Suprapubic skin (tissue), 4 donors: ENCODE measurements around the gene NEURL4. TPM values are rescaled to one million over a fixed set of nuclear protein-coding genes. Genes with fewer than 3 reads are reported as not detected.
A peak's percentile ranks its signal among the peaks of the same experiment; 100 is the strongest.
"Not testable (repeated sequence)": the region's sequence is repeated elsewhere in the genome, so short reads cannot be mapped to it uniquely, and the experiment has no call there.

Source experiments
- DNase-seq, 2 donors: peaks; one replicate each; pipeline ENCODE4 v3.0.0-alpha.2; 2019; ENCODE audit warnings: low spot score in 2 of 2
- H3K27ac ChIP-seq: fragments of 200-600 bp; sonication (generic); one replicate; pipeline ENCODE4 v1.5.1; 2019
- H3K27me3 ChIP-seq: fragments of 200-600 bp; sonication (generic); one replicate; pipeline ENCODE4 v1.5.1; 2019
- H3K36me3 ChIP-seq: fragments of 200-600 bp; sonication (generic); one replicate; pipeline ENCODE4 v1.5.1; 2019
- H3K4me1 ChIP-seq: fragments of 200-600 bp; sonication (generic); one replicate; pipeline ENCODE4 v1.5.1; 2019
- H3K4me3 ChIP-seq: fragments of 200-600 bp; sonication (generic); one replicate; pipeline ENCODE4 v1.5.1; 2019; ENCODE audit warnings: mild to moderate bottlenecking
- H3K9me3 ChIP-seq: fragments of 200-600 bp; sonication (generic); one replicate; pipeline ENCODE4 v1.5.1; 2019
- EP300 ChIP-seq: sonication (generic); formaldehyde crosslinking; IDR thresholded peaks from one replicate; pipeline ENCODE4 v1.6.1; 2017; ENCODE audit warnings: antibody characterized with exemption
- POLR2A ChIP-seq, 2 donors: fragments of 450-650 bp; IDR thresholded peaks; one replicate each; pipeline ENCODE4 v1.6.1; 2017; ENCODE audit warnings: antibody characterized with exemption in 2 of 2, mild to moderate bottlenecking in 2 of 2, moderate library complexity in 2 of 2
- POLR2AphosphoS5 ChIP-seq, 3 donors: sonication (generic); formaldehyde crosslinking; IDR thresholded peaks; one replicate each; pipeline ENCODE4 v1.6.1; 2017; ENCODE audit warnings: antibody characterized with exemption in 3 of 3
- WGBS: methylation state at CpG from one replicate; pipeline ENCODE4 v1.1.5; 2018; 5-methylcytosine and 5-hydroxymethylcytosine counted together
- total RNA-seq, 4 donors: library from RNA; depleted of rRNA; stranded (reverse); fragments of >200 nt; gene quantifications; one replicate each; pipeline ENCODE4 v1.1.0, GENCODE V29; 2016
- TF ChIP-seq, protein P1 (sequence below), 2 donors: fragments of 200-600 bp in 1 of 2; fragments of 450-650 bp in 1 of 2; sonication (generic) in 1 of 2; IDR thresholded peaks; one replicate each; pipeline ENCODE4 v1.5.1; 2016 to 2019; ENCODE audit warnings: antibody characterized with exemption in 2 of 2, mild to moderate bottlenecking in 1 of 2, moderate library complexity in 1 of 2

Gene NEURL4
- total RNA-seq: 10 to 100 TPM; 11.7 to 51.3 (median 20.6) TPM

DNA sequence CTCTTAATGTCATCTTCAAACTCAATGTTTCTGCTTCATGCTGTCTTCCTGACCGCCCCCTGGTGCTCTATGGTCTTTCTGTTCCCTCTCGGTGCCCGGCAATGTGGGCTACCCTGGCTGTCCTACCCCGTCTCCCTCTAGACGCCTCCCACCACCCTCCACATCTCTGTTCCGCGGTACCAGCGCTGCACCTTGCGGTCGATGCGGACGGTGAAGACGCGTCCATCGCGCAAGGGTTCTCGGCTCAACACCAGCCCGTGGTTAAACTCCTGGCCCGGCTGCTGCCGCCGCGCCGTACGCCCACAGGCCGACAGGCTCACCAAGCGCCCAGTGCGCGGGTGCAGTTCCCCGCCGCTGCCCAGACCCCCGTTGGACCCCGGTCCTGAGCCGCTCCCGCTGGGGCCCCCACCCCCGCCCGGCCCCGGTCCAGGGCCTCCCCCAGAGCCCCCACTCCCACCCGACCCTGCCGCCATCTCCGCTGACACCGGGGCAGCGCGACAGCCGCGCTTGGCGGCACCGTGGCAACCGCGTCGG lies at the start of gene NEURL4:
Gene NEURL4 (minus strand): TSS at position 496 of the 534 bp plus-strand sequence. CDS start 23 bp downstream, at position 473.
- WGBS: under 1% methylated on average over 11 of the region's 50 CpGs
- no peak for TF ChIP-seq EP300
- TF ChIP-seq POLR2A (IDR thresholded peaks at IDR 0.05): no peak
- TF ChIP-seq, protein P1, sequence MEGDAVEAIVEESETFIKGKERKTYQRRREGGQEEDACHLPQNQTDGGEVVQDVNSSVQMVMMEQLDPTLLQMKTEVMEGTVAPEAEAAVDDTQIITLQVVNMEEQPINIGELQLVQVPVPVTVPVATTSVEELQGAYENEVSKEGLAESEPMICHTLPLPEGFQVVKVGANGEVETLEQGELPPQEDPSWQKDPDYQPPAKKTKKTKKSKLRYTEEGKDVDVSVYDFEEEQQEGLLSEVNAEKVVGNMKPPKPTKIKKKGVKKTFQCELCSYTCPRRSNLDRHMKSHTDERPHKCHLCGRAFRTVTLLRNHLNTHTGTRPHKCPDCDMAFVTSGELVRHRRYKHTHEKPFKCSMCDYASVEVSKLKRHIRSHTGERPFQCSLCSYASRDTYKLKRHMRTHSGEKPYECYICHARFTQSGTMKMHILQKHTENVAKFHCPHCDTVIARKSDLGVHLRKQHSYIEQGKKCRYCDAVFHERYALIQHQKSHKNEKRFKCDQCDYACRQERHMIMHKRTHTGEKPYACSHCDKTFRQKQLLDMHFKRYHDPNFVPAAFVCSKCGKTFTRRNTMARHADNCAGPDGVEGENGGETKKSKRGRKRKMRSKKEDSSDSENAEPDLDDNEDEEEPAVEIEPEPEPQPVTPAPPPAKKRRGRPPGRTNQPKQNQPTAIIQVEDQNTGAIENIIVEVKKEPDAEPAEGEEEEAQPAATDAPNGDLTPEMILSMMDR (IDR thresholded peaks at IDR 0.05): no peak
- no peak for TF ChIP-seq POLR2AphosphoS5 (IDR thresholded peaks at IDR 0.05)
- no peaks in the 10 kb centered on the region for H3K9me3 ChIP-seq
- DNase-seq: peak in 1 of 2 donors; percentile 64
- H3K4me3 ChIP-seq: peak within 1 kb of the TSS; percentile 71
- peaks cover 26% of the 10 kb centered on the region for H3K4me1 ChIP-seq
- peaks cover 19% of the 10 kb centered on the region for H3K36me3 ChIP-seq
- H3K27ac ChIP-seq: peak within 1 kb of the TSS; percentile 86
- no peaks in the 10 kb centered on the region for H3K27me3 ChIP-seq

DNA sequence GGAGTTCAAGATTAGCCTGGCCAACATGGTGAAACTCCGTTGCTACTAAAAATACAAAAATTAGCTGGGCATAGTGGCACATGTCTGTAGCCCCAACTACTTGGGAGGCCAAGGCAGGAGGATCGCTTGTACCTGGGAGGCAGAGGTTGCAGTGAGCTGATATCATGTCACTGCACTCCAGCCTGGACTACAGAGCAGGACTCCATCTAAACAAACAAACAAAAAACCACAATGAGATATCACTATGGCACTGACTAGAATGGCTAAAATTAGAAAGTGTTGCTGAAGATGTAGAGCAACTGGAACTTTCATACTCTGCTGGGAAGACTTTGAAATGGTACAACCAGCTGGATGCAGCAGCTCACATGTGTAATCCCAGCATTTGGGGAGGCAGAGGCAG lies 45.2 kb upstream of the NEURL4 start:
- H3K27ac ChIP-seq: no peak overlapping the region
- TF ChIP-seq POLR2AphosphoS5 (IDR thresholded peaks at IDR 0.05) (no peak), POLR2A (IDR thresholded peaks at IDR 0.05) (no peak), EP300 (no peak)
- TF ChIP-seq, protein P1 (IDR thresholded peaks at IDR 0.05): no peak
- no peaks in the 10 kb centered on the region for H3K27me3 ChIP-seq
- DNase-seq: no peak
- no peaks in the 10 kb centered on the region for H3K9me3 ChIP-seq
- no peaks in the 10 kb centered on the region for H3K36me3 ChIP-seq
- no peak overlapping the region for H3K4me3 ChIP-seq
- WGBS: 86% methylated on average over 2 of the region's 2 CpGs
- no peaks in the 10 kb centered on the region for H3K4me1 ChIP-seq

DNA sequence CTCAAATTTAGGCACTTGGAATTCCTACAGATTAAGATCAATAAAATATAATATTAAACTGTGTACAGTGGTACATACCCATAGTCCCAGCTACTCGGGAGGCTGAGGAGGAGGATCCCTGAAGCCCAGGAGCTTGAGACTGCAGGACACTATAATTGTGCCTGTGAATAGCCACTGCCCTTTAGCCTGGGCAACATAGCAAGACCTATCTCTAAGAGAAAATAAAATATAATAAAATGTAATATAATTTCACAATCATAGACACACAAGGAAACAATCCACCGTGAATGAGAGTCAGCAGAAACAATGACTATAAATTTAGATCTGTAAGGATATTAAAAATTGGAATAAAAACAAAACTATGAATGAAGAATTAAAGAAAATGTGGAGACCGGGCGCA lies 41.7 kb upstream of the NEURL4 start:
- H3K27me3 ChIP-seq: no peaks in the 10 kb centered on the region
- WGBS: 83% methylated on average over 4 of the region's 4 CpGs
- no peak for TF ChIP-seq POLR2A (IDR thresholded peaks at IDR 0.05)
- TF ChIP-seq POLR2AphosphoS5 (IDR thresholded peaks at IDR 0.05): no peak
- TF ChIP-seq, protein P1 (IDR thresholded peaks at IDR 0.05): no peak
- TF ChIP-seq EP300: no peak
- H3K27ac ChIP-seq: no peak overlapping the region
- no peaks in the 10 kb centered on the region for H3K4me1 ChIP-seq
- no peak for DNase-seq
- no peaks in the 10 kb centered on the region for H3K36me3 ChIP-seq
- H3K9me3 ChIP-seq: no peaks in the 10 kb centered on the region
- H3K4me3 ChIP-seq: no peak overlapping the region

DNA sequence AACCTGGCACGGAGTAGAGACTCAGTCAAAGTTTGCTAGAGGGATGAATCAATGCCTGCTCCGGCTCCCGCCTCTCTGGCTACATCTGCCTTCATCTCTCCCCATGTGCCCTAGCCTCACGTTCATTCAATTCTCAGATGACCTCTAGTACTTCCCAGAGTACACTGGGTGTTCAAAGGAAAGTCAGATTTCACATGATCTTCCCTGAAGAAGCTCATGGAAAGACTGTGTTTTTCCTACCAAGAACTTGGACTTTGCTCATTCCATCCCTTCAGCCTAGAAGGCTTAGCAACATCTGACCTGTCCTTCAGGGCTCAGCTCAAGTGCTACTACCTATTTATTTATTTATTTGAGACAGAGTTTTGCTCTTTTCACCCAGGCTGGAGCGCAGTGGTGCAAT lies 40.7 kb upstream of the NEURL4 start:
- H3K27ac ChIP-seq: no peak overlapping the region
- H3K4me1 ChIP-seq: no peaks in the 10 kb centered on the region
- no peak for DNase-seq
- no peak overlapping the region for H3K4me3 ChIP-seq
- H3K27me3 ChIP-seq: no peaks in the 10 kb centered on the region
- H3K36me3 ChIP-seq: no peaks in the 10 kb centered on the region
- H3K9me3 ChIP-seq: no peaks in the 10 kb centered on the region
- WGBS: 76% methylated on average over 5 of the region's 5 CpGs
- TF ChIP-seq POLR2AphosphoS5 (IDR thresholded peaks at IDR 0.05): no peak
- no peak for TF ChIP-seq POLR2A (IDR thresholded peaks at IDR 0.05)
- TF ChIP-seq EP300: no peak
- TF ChIP-seq, protein P1 (IDR thresholded peaks at IDR 0.05): no peak

DNA sequence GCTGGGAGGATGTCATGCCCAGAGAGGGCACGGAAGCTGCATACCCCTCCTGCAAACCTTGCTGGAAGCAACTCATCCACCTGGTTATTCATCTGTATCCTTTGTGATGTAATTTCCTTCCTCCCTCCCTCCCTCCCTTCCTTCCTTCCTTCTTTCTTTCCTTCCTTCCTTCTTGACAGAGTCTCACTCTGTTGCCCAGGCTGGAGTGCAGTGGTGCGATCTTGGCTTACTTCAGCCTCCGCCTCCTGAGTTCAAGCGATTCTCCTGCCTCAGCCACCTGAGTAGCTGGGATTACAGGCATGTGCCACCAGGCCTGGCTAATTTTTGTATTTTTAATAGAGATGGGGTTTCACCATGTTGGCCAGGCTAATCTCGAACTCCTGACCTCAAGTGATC lies 39.5 kb upstream of the NEURL4 start:
- not testable (repeated sequence) for H3K4me3 ChIP-seq, H3K27me3 ChIP-seq, H3K36me3 ChIP-seq, H3K9me3 ChIP-seq, H3K27ac ChIP-seq, H3K4me1 ChIP-seq, DNase-seq
- 95% methylated on average over 5 of the region's 5 CpGs for WGBS
